Thoracic aorta (tissue), 2 donors: ENCODE results near the gene RHOF. TPM values are rescaled to one million over a fixed set of nuclear protein-coding genes. Genes with fewer than 3 reads are reported as not detected.

Experiments
- ATAC-seq: fragments of 150-250 bp; one replicate; pipeline ENCODE4 v1.8.0; 2017; ENCODE audit warnings: low read depth; ENCODE audit not compliant: insufficient number of reproducible peaks, low FRiP score
- DNase-seq: peaks from one replicate; pipeline ENCODE4 v3.0.0-alpha.2; 2020; ENCODE audit warnings: low spot score
- H3K27ac ChIP-seq, 2 donors: fragments of 200-600 bp; sonication (generic); 1 replicate in 1 of 2; 2 replicates in 1 of 2; pipeline ENCODE4 v1.5.1; 2016; ENCODE audit warnings: mild to moderate bottlenecking in 2 of 2, moderate library complexity in 2 of 2
- H3K27me3 ChIP-seq: fragments of 200-600 bp; sonication (generic); replicated peaks from 2 replicates; pipeline ENCODE4 v1.6.0; 2016; ENCODE audit warnings: mild to moderate bottlenecking; ENCODE audit not compliant: insufficient read depth
- H3K36me3 ChIP-seq: fragments of 200-600 bp; sonication (generic); one replicate; pipeline ENCODE4 v1.5.1; 2016
- H3K4me1 ChIP-seq, 2 donors: fragments of 200-600 bp; sonication (generic); 1 replicate in 1 of 2; 2 replicates in 1 of 2; pipeline versions ENCODE4 v1.5.1 to v1.6.0; 2016; ENCODE audit warnings: low read depth in 2 of 2, mild to moderate bottlenecking in 1 of 2; ENCODE audit not compliant: control insufficient read depth in 1 of 2
- H3K4me3 ChIP-seq: fragments of 200-600 bp; sonication (generic); 2 replicates; pipeline ENCODE4 v1.5.1; 2016; ENCODE audit warnings: mild to moderate bottlenecking
- H3K9me3 ChIP-seq: fragments of 200-600 bp; sonication (generic); 2 replicates; pipeline ENCODE4 v1.5.1; 2016
- CTCF ChIP-seq: fragments of 200-600 bp; sonication (generic); IDR thresholded peaks from one replicate; pipeline ENCODE4 v1.5.1; 2019; ENCODE audit warnings: antibody characterized with exemption
- total RNA-seq, 2 donors: library from RNA; depleted of rRNA; stranded (reverse); fragments of >200 nt; gene quantifications; one replicate each; pipeline versions ENCODE4 v1.1.0 to v1.2.3, GENCODE V29; 2016

Gene RHOF
- total RNA-seq, 2 donors from 2014 or later, result 12.0 to 30.2 TPM

DNA sequence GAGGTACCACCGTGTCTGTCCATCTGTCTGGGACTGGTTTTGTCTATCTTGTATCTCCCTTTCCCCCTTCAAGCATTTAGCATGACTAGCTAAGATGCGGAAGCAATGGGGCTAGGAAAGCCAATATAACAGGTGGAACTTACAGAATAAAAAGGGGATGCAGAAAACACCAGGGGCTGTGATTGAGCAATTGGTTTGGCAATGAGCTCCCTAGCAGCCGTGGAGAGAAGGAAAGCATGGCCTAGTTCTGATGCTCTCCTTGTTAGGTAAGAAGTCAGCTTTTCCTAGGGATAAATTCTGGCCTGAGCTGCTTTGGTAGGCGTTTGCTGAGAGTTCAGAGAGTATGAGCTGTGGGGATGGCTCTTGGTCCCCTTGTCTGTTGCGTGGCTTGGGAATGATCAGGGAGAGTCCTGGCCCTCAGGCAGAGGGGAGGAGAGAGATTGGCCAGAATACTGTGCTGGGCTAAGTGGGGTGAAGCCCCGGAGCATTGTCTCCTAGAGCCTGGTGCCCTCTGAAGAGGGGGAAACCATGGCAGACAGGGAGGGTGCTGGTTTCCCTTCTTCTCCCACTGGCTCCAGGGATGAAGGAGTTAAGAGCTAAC, 17.4 kb upstream of the RHOF start:
- DNase-seq, result no peak
- Histone ChIP-seq H3K4me1 (peaks cover 34 to 62% of the 10 kb centered on the region in 2 donors), H3K9me3 (no peaks in the 10 kb centered on the region), H3K36me3 (peaks cover 43% of the 10 kb centered on the region), H3K27ac (peak overlapping the region; percentile 62 to 69), H3K4me3 (peak overlapping the region; percentile 84), H3K27me3 (no peaks in the 10 kb centered on the region)
- TF ChIP-seq CTCF, result no peak
- ATAC-seq, result no peak

- no peaks in the 10 kb centered on the region for H3K27me3 ChIP-seq
- H3K36me3 ChIP-seq, result peaks cover 40% of the 10 kb centered on the region
- no peak for TF ChIP-seq CTCF
- H3K27ac ChIP-seq, result no peak overlapping the region
- DNase-seq (no peak), ATAC-seq (no peak)
- H3K4me3 ChIP-seq, result no peak overlapping the region
- H3K9me3 ChIP-seq, result no peaks in the 10 kb centered on the region
- H3K4me1 ChIP-seq, result peaks cover 37 to 65% of the 10 kb centered on the region in 2 donors
Measured at GRCh38 chr12:121810234-121810817, 16.8 kb upstream of the RHOF start.

DNA sequence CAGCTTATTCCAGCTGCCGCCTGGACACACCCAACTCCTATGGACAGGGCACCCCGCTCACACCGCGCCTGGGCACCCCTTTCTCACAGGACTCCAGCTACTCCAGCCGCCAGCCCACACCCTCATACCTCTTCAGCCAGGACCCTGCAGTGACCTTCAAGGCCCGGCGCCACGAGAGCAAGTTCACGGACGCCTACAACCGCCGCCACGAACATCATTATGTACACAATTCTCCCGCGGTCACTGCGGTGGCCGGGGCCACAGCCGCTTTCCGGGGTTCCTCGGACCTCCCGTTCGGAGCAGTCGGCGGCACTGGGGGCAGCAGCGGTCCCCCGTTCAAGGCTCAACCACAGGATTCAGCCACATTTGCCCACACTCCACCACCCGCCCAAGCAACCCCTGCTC, 16.2 kb upstream of the RHOF start:
- Histone ChIP-seq H3K27ac (no peak overlapping the region), H3K27me3 (no peaks in the 10 kb centered on the region), H3K9me3 (no peaks in the 10 kb centered on the region), H3K4me1 (peaks cover 37 to 65% of the 10 kb centered on the region in 2 donors), H3K36me3 (peaks cover 36% of the 10 kb centered on the region), H3K4me3 (no peak overlapping the region)
- ATAC-seq, result no peak
- DNase-seq, result no peak
- no peak for TF ChIP-seq CTCF

- peaks cover 29% of the 10 kb centered on the region for H3K36me3 ChIP-seq
- H3K4me3 ChIP-seq, result no peak overlapping the region
- H3K4me1 ChIP-seq, result peaks cover 37 to 63% of the 10 kb centered on the region in 2 donors
- no peak for DNase-seq
- no peak overlapping the region for H3K27ac ChIP-seq
- no peak for TF ChIP-seq CTCF
- H3K9me3 ChIP-seq, result no peaks in the 10 kb centered on the region
- H3K27me3 ChIP-seq, result no peaks in the 10 kb centered on the region
- no peak for ATAC-seq
Measured at GRCh38 chr12:121808623-121809022, 15.1 kb upstream of the RHOF start.

GRCh38 chr12:121807642-121808347, 14.3 kb upstream of the RHOF start:
- Histone ChIP-seq H3K27ac (no peak overlapping the region), H3K4me3 (peak overlapping the region; percentile 95), H3K36me3 (peaks cover 28% of the 10 kb centered on the region), H3K27me3 (no peaks in the 10 kb centered on the region), H3K9me3 (no peaks in the 10 kb centered on the region), H3K4me1 (peaks cover 32 to 55% of the 10 kb centered on the region in 2 donors)
- DNase-seq, result no peak
- TF ChIP-seq CTCF, result no peak
- ATAC-seq, result no peak
